Psoas muscle (tissue), 8 donors: ENCODE measurements around the gene LRGUK. TPM values are rescaled to one million over a fixed set of nuclear protein-coding genes. Genes with fewer than 3 reads are reported as not detected.

Experiments used
- ATAC-seq, 4 donors: fragments of 200-7000 bp; cut with Tn5 transposase; one replicate each; pipeline ENCODE4 v1.9.1; 2020; ENCODE audit warnings: moderate library complexity in 3 of 4, mild to moderate bottlenecking in 2 of 4
- DNase-seq, 2 donors: peaks; one replicate each; pipeline ENCODE4 v3.0.0-alpha.2; 2020
- H3K27ac ChIP-seq: fragments of 200-600 bp; one replicate; pipeline ENCODE4 v1.8.0; 2022
- H3K27me3 ChIP-seq, 3 donors: fragments of 200-600 bp in 1 of 3; one replicate each; pipeline versions ENCODE4 v1.6.1 to v1.8.0; 2013 to 2022; ENCODE audit warnings: low read length in 2 of 3, mild to moderate bottlenecking in 2 of 3, moderate library complexity in 1 of 3; ENCODE audit not compliant: insufficient read depth in 3 of 3
- H3K36me3 ChIP-seq, 2 donors: fragments of 200-600 bp in 1 of 2; one replicate each; pipeline versions ENCODE4 v1.6.1 to v1.8.0; 2013 to 2022; ENCODE audit warnings: low read depth in 1 of 2, mild to moderate bottlenecking in 1 of 2, moderate library complexity in 1 of 2; ENCODE audit not compliant: insufficient read depth in 1 of 2
- H3K4me1 ChIP-seq: fragments of 200-600 bp; one replicate; pipeline ENCODE4 v1.8.0; 2022
- H3K4me3 ChIP-seq: fragments of 200-600 bp; one replicate; pipeline ENCODE4 v1.8.0; 2022; ENCODE audit warnings: mild to moderate bottlenecking
- H3K9me3 ChIP-seq: fragments of 200-600 bp; one replicate; pipeline ENCODE4 v1.8.0; 2022
- CTCF ChIP-seq: fragments of 200-600 bp; IDR thresholded peaks from one replicate; pipeline ENCODE4 v1.8.0; 2022; ENCODE audit warnings: antibody characterized with exemption
- WGBS, 3 donors: extraction: QIAGEN DNeasy Blood & Tissue Kit; methylation state at CpG; one replicate each; pipeline versions ENCODE4 v1.1.6 to v1.1.7; 2013; 5-methylcytosine and 5-hydroxymethylcytosine counted together
- intact Hi-C, 2 donors: fragments of 100-400 bp; cut with DNase I; formaldehyde crosslinking; loops; one replicate each; pipeline versions ENCODE4 v1.11.0 to v1.14.2; 2022
- polyA plus RNA-seq, 3 donors: library from polyadenylated mRNA; stranded (reverse); fragments of 200-250 nt; gene quantifications; one replicate each; pipeline ENCODE4 v1.2.3, GENCODE V29; 2013
- total RNA-seq, 4 donors: library from RNA; stranded (reverse); fragmentation: NEBNext Ultra II Directional in 2 of 4; extraction: Animal tissue kit (Norgen Biotek cat#: 25700) in 2 of 4; gene quantifications; one replicate each; pipeline versions ENCODE4 v1.2.1 to v1.2.4, GENCODE V29; 2021 to 2023
- donor health status: healthy with polysubstance abuse.
- donor health status: DM: no; HTN: no; CAD: no; lungs with moderate emphysema.
- donor health status: Bipolar disorder and iron deficiency.
- donor health status: healthy.
- donor health status: DM: yes; HTN: yes; CAD: no.
- donor health status: DM: no; HTN: no; CAD: no.
- donor health status: DM: no; HTN: no; CAD: no.
- donor health status: DM: yes; HTN: yes; CAD: no.

Gene LRGUK
- total and polyA plus RNA-seq, 7 donors, result 0.07 to 0.43 (median 0.15) TPM; not detected in 1

- DNase-seq (no peak), ATAC-seq (no peak)
- no peaks in the 10 kb centered on the region for H3K9me3 ChIP-seq
- no peak overlapping the region for H3K4me3 ChIP-seq
- 56 to 68% (median 63%) methylated on average over 6 of the region's 6 CpGs for WGBS, 3 donors
- intact Hi-C loops, result no loop called here
- H3K27me3 ChIP-seq, result no peaks in the 10 kb centered on the region
- H3K36me3 ChIP-seq, result no peaks in the 10 kb centered on the region
- H3K4me1 ChIP-seq, result peaks cover 4% of the 10 kb centered on the region
- H3K27ac ChIP-seq, result no peak overlapping the region
- no peak for TF ChIP-seq CTCF
Observed at GRCh38 chr7:134179036-134180011, 52.2 kb downstream of the LRGUK start.

- no peaks in the 10 kb centered on the region for H3K36me3 ChIP-seq
- H3K9me3 ChIP-seq, result no peaks in the 10 kb centered on the region
- ATAC-seq (no peak), DNase-seq (no peak)
- no peaks in the 10 kb centered on the region for H3K4me1 ChIP-seq
- no peak overlapping the region for H3K4me3 ChIP-seq
- H3K27ac ChIP-seq, result no peak overlapping the region
- intact Hi-C loops, result no loop called here
- TF ChIP-seq CTCF, result no peak
- 89 to 95% (median 95%) methylated on average over 1 of the region's 1 CpG for WGBS, 3 donors
- H3K27me3 ChIP-seq, result no peaks in the 10 kb centered on the region
Observed at GRCh38 chr7:134180376-134180775, 53.2 kb downstream of the LRGUK start.

- TF ChIP-seq CTCF, result no peak
- Histone ChIP-seq H3K4me3 (no peak overlapping the region), H3K4me1 (no peaks in the 10 kb centered on the region), H3K27ac (no peak overlapping the region), H3K27me3 (no peaks in the 10 kb centered on the region), H3K9me3 (no peaks in the 10 kb centered on the region), H3K36me3 (no peaks in the 10 kb centered on the region)
- no peak for DNase-seq
- no peak for ATAC-seq
- intact Hi-C loops, result no loop called here
- WGBS, 3 donors, result 35 to 43% (median 40%) methylated on average over 3 of the region's 3 CpGs
Observed at GRCh38 chr7:134182078-134182477, 54.9 kb downstream of the LRGUK start.

GRCh38 chr7:134184767-134185166, 57.6 kb downstream of the LRGUK start:
- H3K27ac ChIP-seq, result no peak overlapping the region
- no peak for TF ChIP-seq CTCF
- DNase-seq, result no peak
- H3K36me3 ChIP-seq, result no peaks in the 10 kb centered on the region
- H3K4me1 ChIP-seq, result no peaks in the 10 kb centered on the region
- H3K27me3 ChIP-seq, result no peaks in the 10 kb centered on the region
- H3K4me3 ChIP-seq, result no peak overlapping the region
- no peak for ATAC-seq
- WGBS, 3 donors, result 68 to 78% (median 73%) methylated on average over 3 of the region's 3 CpGs
- intact Hi-C loops, result no loop called here
- H3K9me3 ChIP-seq, result no peaks in the 10 kb centered on the region
